Stimulated activated CD4-positive, alpha-beta T cell treated with anti-CD3 and anti-CD28 coated beads, TNF-alpha, amount 100 ng/mL, for 48 hours (primary cell): ENCODE measurements around the gene TAS1R1.

Experiments used
- DNase-seq, 3 donors: peaks; one replicate each; pipeline ENCODE4 v3.0.0-alpha.2; 2020; ENCODE audit warnings: low read depth in 3 of 3

TAS1R1 gene

GRCh38 chr1:6603915-6604558, 48.9 kb downstream of the TAS1R1 start:
- DNase-seq, result no peak

GRCh38 chr1:6612641-6613360, 57.7 kb downstream of the TAS1R1 start:
- peak in 1 of 3 donors; percentile 24 for DNase-seq

- peak; percentile 99 to 100 (median 99) for DNase-seq
These were observed 58.4 kb downstream of the TAS1R1 start, which contains the start of gene PHF13 for GRCh38 chr1:6613361-6614018. TSS of gene PHF13 (plus strand) at chr1:6613731. CDS start at chr1:6614067, 336 bp downstream.

- DNase-seq, result peak in 1 of 3 donors; percentile 63
These were observed 59.2 kb downstream of the TAS1R1 start for GRCh38 chr1:6614019-6614928.

- DNase-seq, result no peak
These were observed 60.0 kb downstream of the TAS1R1 start for GRCh38 chr1:6614929-6615785.

- no peak for DNase-seq
These were observed 63.9 kb downstream of the TAS1R1 start for GRCh38 chr1:6619045-6619444.

- DNase-seq, result no peak
These were observed 66.6 kb downstream of the TAS1R1 start for GRCh38 chr1:6621429-6622391.

GRCh38 chr1:6622396-6623152, 67.5 kb downstream of the TAS1R1 start:
- DNase-seq, result no peak

GRCh38 chr1:6623269-6623965, 68.3 kb downstream of the TAS1R1 start:
- DNase-seq, result no peak

- DNase-seq, result peak; percentile 75 to 91 (median 75)
These were observed 69.8 kb downstream of the TAS1R1 start, which contains the start of gene THAP3 for GRCh38 chr1:6624710-6625583. TSS of gene THAP3 (plus strand) at chr1:6624868. CDS start at chr1:6625219, 351 bp downstream.

- peak in 1 of 3 donors; percentile 7 for DNase-seq
These were observed 70.6 kb downstream of the TAS1R1 start for GRCh38 chr1:6625584-6626149.

GRCh38 chr1:6627031-6627430, 71.9 kb downstream of the TAS1R1 start:
- no peak for DNase-seq

GRCh38 chr1:6627841-6628545, 72.9 kb downstream of the TAS1R1 start:
- DNase-seq, result no peak

GRCh38 chr1:6628971-6629479, 73.9 kb downstream of the TAS1R1 start:
- DNase-seq, result no peak
